Measurements from ENCODE around the gene KIR2DL1. TPM values are rescaled to one million over a fixed set of nuclear protein-coding genes. Genes with fewer than 3 reads are reported as not detected.
A peak's percentile ranks its signal among the peaks of the same experiment; 100 is the strongest.
"Not testable (repeated sequence)": the region's sequence is repeated elsewhere in the genome, so short reads cannot be mapped to it uniquely, and the experiment has no call there.

Gene KIR2DL1
- total RNA-seq, 2 donors from 2014 or later = not detected

DNA sequence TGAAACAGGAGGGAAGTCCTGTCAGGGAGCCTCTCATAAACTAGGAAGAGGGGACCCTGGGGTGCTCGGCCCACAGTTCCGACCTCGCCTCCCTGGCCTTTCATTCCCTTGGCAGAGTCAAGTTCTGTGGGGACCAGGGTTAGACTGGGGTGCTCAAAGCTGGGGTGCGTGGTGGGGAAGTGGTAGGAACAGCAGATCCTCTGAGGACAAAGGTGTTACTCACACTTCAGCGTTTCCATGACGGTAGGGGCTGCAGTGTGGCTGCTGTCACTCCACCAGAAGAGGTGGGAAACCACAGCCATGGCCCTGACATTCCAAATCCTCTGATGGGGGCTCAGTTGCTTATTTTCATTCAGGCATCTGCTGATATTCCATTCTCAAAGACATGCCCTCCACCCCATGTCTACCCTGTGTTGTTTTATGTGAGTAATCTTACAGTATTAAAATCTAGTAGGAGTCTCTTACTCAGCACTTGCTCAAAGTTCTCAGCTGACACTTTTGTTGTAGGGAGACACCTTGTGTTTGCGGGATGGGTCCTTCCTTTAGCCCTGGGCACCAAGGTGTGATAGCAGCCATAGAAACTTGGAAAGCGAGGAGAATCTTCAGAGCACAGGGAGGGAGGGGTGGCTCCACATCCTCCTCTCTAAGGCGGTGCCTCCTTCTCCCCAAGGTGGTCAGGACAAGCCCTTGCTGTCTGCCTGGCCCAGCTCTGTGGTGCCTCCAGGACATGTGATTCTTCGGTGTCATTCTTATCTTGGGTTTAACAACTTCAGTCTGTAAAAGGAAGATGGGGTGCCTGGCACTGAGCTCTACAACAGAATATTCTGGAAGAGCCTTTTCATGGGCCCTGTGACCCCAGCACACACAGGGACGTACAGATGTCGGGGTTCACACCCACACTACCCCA, 13.1 kb upstream of the KIR2DL1 start:
- intact Hi-C loops (cut with DNase I); H3K9me3 ChIP-seq: not testable (repeated sequence)

GRCh38 chr19:54758577-54758976, 11.0 kb upstream of the KIR2DL1 start:
- H3K4me1 ChIP-seq; H3K27ac ChIP-seq; H3K9ac ChIP-seq (ENCODE audit: low read depth in 2 of 2, low read length in 2 of 2); H3K36me3 ChIP-seq; H3K27me3 ChIP-seq; DNase-seq; H3K4me3 ChIP-seq; intact Hi-C loops (cut with DNase I); H3K9me3 ChIP-seq: not testable (repeated sequence)

More for the DNA sequence above, 13.1 kb upstream of the KIR2DL1 start:
- not testable (repeated sequence) for H3K9ac ChIP-seq (ENCODE audit: low read depth in 2 of 2, low read length in 2 of 2); DNase-seq; H3K27me3 ChIP-seq; H3K27ac ChIP-seq; H3K36me3 ChIP-seq; H3K4me3 ChIP-seq; H3K4me1 ChIP-seq

DNA sequence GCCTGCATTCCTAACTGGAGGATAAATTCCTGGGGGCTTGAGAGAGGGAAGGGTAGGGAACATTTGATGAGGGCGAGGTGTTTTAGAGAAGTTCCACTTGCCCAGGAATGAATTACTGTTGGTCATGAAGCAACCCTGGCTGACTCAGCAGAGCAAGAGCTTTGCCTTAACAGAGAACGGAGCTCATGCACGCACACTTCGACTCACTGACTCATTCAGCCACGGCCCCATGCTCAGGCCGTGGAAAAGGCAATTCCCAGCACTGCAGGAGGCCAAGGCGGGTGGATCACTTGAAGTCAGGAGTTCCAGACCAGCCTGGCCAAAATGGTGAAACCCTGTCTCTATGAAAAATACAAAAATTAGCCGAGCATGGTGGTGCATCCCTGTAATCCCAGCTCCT, 5.4 kb upstream of the KIR2DL1 start:
- intact Hi-C loops (cut with DNase I) = not testable (repeated sequence)

DNA sequence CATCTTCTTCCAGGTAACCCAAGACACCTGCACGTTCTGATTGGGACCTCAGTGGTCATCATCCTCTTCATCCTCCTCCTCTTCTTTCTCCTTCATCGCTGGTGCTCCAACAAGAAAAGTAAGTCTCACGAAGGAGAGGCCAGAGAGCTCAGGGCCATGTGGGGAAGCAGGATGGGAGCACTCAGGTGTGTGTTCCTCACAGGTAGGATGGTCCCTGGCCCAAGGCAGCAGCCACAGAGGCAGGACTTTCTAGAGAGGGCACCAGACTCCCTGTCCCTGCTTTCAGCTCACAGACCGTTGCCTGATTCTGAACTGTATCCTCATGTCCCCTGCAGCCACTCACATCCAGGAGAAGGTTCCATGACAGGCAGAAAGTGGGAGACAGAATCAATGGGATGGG, 3.1 kb upstream of the KIR2DL1 start:
- H3K9me3 ChIP-seq; H3K9ac ChIP-seq (ENCODE audit: low read depth in 2 of 2, low read length in 2 of 2); H3K27ac ChIP-seq; H3K36me3 ChIP-seq; H3K4me3 ChIP-seq; H3K27me3 ChIP-seq; H3K4me1 ChIP-seq; DNase-seq; intact Hi-C loops (cut with DNase I): not testable (repeated sequence)

More for the DNA sequence above, 5.4 kb upstream of the KIR2DL1 start:
- not testable (repeated sequence) for DNase-seq; H3K9me3 ChIP-seq; H3K27me3 ChIP-seq; H3K4me3 ChIP-seq; H3K27ac ChIP-seq; H3K9ac ChIP-seq (ENCODE audit: low read depth in 2 of 2, low read length in 2 of 2); H3K36me3 ChIP-seq; H3K4me1 ChIP-seq

DNA sequence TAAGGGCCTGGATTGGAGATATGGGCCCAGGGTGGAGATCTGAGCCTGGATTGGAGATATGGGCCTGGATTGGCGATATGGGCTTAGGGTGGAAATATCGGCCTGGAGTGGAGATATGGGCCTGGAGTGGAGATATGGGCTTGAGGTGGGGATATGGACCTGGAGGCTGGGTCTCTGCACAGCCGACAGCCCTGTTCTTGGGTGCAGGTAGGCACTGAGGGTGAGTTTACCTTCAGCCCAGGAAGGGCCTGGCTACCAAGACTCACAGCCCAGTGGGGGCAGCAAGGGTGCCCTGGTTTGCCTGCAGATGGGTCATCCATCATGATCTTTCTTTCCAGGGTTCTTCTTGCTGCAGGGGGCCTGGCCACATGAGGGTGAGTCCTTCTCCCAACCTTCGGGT, 918 bp downstream of the KIR2DL1 start:
- H3K27me3 ChIP-seq; H3K9me3 ChIP-seq; H3K36me3 ChIP-seq; intact Hi-C loops (cut with DNase I); H3K27ac ChIP-seq; H3K9ac ChIP-seq (ENCODE audit: low read depth in 2 of 2, low read length in 2 of 2); DNase-seq; H3K4me1 ChIP-seq; H3K4me3 ChIP-seq: not testable (repeated sequence)

GRCh38 chr19:54771018-54771960, 1.7 kb downstream of the KIR2DL1 start:
- H3K36me3 ChIP-seq; H3K27ac ChIP-seq; H3K9me3 ChIP-seq; H3K27me3 ChIP-seq; intact Hi-C loops (cut with DNase I); DNase-seq; H3K4me1 ChIP-seq; H3K9ac ChIP-seq (ENCODE audit: low read depth in 2 of 2, low read length in 2 of 2); H3K4me3 ChIP-seq: not testable (repeated sequence)

- intact Hi-C loops (cut with DNase I); DNase-seq; H3K9me3 ChIP-seq; H3K36me3 ChIP-seq; H3K27ac ChIP-seq; H3K4me3 ChIP-seq; H3K9ac ChIP-seq (ENCODE audit: low read depth in 2 of 2, low read length in 2 of 2); H3K27me3 ChIP-seq; H3K4me1 ChIP-seq: not testable (repeated sequence)
These were observed 3.1 kb downstream of the KIR2DL1 start for GRCh38 chr19:54772666-54773065.

DNA sequence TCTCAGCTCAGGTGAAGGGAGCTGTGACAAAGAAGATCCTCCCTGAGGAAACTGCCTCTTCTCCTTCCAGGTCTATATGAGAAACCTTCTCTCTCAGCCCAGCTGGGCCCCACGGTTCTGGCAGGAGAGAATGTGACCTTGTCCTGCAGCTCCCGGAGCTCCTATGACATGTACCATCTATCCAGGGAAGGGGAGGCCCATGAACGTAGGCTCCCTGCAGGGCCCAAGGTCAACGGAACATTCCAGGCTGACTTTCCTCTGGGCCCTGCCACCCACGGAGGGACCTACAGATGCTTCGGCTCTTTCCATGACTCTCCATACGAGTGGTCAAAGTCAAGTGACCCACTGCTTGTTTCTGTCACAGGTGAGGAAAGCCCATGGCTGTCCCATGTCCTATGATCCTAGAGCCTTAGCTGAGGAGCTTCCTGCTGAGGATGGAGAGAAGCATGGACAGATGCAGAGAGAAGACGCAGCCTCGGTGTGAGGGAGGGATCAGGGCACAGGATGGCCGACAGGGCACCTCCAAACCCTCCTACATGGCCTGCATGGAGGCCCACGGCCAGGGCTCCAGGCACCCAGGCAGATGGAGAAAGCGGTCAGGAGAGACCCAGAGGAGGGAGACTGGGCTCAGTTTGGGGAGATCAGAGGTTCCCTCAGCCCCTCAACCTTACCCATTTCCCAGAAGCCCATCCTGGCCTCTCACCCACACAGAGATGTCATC, 5.7 kb downstream of the KIR2DL1 start:
- H3K9ac ChIP-seq (ENCODE audit: low read depth in 2 of 2, low read length in 2 of 2); intact Hi-C loops (cut with DNase I): not testable (repeated sequence)
- DNase-seq = peak; percentile 10

GRCh38 chr19:54775830-54776229, 6.2 kb downstream of the KIR2DL1 start:
- H3K9ac ChIP-seq (ENCODE audit: low read depth in 2 of 2, low read length in 2 of 2); H3K4me1 ChIP-seq; intact Hi-C loops (cut with DNase I): not testable (repeated sequence)

More for the DNA sequence above, 5.7 kb downstream of the KIR2DL1 start:
- not testable (repeated sequence) for H3K4me3 ChIP-seq, H3K9me3 ChIP-seq, H3K27me3 ChIP-seq, H3K27ac ChIP-seq, H3K36me3 ChIP-seq, H3K4me1 ChIP-seq

DNA sequence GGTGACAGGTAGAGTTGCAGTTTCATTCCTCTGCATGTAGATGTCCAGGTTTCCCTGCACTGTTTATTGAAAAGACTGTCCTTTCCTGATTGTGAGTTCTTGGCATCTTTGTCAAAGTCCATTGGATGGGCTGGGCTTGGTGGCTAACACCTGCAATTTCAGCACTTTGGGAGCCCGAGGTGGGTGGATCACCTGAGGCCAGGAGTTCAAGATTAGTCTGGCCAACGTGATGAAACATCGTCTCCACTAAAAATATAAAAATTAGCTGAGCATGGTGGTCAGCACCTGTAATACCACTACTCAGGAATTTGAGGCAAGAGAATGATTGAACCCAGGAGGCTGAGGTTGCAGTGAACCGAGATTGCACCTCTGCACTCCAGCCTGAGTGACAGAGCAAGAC, 8.3 kb downstream of the KIR2DL1 start:
- H3K4me3 ChIP-seq; H3K27ac ChIP-seq; H3K36me3 ChIP-seq; H3K9me3 ChIP-seq; H3K4me1 ChIP-seq; intact Hi-C loops (cut with DNase I); H3K27me3 ChIP-seq; H3K9ac ChIP-seq (ENCODE audit: low read depth in 2 of 2, low read length in 2 of 2): not testable (repeated sequence)
- peak; percentile 3 for DNase-seq

More at GRCh38 chr19:54775830-54776229, 6.2 kb downstream of the KIR2DL1 start:
- not testable (repeated sequence) for H3K9me3 ChIP-seq, H3K36me3 ChIP-seq, H3K27me3 ChIP-seq, H3K4me3 ChIP-seq, H3K27ac ChIP-seq
- peak; percentile 0 for DNase-seq

GRCh38 chr19:54778896-54779295, 9.3 kb downstream of the KIR2DL1 start:
- H3K36me3 ChIP-seq; H3K4me3 ChIP-seq; H3K9me3 ChIP-seq; H3K4me1 ChIP-seq; H3K9ac ChIP-seq (ENCODE audit: low read depth in 2 of 2, low read length in 2 of 2); intact Hi-C loops (cut with DNase I); H3K27ac ChIP-seq; H3K27me3 ChIP-seq: not testable (repeated sequence)
- DNase-seq = peak; percentile 1

- H3K27me3 ChIP-seq; H3K36me3 ChIP-seq; H3K9me3 ChIP-seq; H3K4me1 ChIP-seq; H3K4me3 ChIP-seq; H3K27ac ChIP-seq; H3K9ac ChIP-seq (ENCODE audit: low read depth in 2 of 2, low read length in 2 of 2); intact Hi-C loops (cut with DNase I): not testable (repeated sequence)
- DNase-seq = peak; percentile 0
These were observed 13.3 kb downstream of the KIR2DL1 start for GRCh38 chr19:54782916-54783315.

Measured in colonic mucosa (tissue), 4 donors.